Subcutaneous adipose tissue (tissue), 4 donors: ENCODE measurements around the gene THUMPD3. TPM values are rescaled to one million over a fixed set of nuclear protein-coding genes. Genes with fewer than 3 reads are reported as not detected.

Source experiments
- total RNA-seq, 4 donors: library from RNA; depleted of rRNA; stranded (reverse); fragments of >200 nt; gene quantifications; one replicate each; pipeline ENCODE4 v1.1.0, GENCODE V29; 2016
- TF ChIP-seq, protein P1 (sequence below): fragments of 450-650 bp; IDR thresholded peaks from one replicate; pipeline ENCODE4 v1.5.1; 2016; ENCODE audit warnings: low read depth, mild to moderate bottlenecking, control low read depth, antibody characterized with exemption, moderate library complexity

The THUMPD3 gene
- total RNA-seq, 4 donors from 2014 or later = 20.7 to 53.8 (median 23.4) TPM

DNA sequence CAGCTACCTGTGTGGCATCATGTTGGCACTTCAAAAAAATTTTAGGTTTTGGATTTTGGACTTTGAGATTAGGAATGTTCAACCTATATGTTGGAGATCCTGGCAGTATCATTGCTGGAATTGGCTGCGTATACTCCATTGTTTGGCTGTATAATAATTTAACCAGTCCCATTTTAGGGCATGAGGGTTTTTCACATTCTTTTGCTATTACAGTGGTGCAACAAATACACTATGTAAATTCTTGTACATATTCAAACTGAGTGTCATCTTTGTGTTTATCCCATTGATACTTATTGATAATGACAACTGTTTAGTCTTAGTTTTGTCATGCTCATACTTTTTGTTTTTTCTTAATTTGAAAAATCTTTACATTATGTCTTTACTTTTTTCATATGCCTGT lies 6.7 kb downstream of the THUMPD3 start:
- TF ChIP-seq, protein P1, sequence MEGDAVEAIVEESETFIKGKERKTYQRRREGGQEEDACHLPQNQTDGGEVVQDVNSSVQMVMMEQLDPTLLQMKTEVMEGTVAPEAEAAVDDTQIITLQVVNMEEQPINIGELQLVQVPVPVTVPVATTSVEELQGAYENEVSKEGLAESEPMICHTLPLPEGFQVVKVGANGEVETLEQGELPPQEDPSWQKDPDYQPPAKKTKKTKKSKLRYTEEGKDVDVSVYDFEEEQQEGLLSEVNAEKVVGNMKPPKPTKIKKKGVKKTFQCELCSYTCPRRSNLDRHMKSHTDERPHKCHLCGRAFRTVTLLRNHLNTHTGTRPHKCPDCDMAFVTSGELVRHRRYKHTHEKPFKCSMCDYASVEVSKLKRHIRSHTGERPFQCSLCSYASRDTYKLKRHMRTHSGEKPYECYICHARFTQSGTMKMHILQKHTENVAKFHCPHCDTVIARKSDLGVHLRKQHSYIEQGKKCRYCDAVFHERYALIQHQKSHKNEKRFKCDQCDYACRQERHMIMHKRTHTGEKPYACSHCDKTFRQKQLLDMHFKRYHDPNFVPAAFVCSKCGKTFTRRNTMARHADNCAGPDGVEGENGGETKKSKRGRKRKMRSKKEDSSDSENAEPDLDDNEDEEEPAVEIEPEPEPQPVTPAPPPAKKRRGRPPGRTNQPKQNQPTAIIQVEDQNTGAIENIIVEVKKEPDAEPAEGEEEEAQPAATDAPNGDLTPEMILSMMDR = no peak

DNA sequence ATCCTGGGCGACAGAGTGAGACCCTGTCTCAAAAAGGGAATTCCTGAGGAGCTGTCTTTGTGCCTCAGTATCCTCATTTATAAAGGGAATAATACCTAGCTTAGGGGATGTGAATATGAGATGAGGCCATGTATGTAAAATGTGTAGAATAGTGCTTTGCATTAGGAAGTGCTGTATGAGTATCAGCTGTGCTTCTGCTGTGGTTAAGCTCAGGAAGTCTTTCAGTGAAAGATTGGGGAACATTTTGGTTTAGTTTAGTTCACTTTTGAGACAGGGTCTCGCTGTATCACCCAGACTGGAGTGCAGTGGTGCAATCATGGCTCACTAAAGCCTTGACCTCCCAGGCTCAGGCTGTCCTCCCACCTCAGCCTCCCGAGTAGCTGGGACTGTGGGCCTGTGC lies 10.6 kb downstream of the THUMPD3 start:
- TF ChIP-seq, protein P1 = no peak

DNA sequence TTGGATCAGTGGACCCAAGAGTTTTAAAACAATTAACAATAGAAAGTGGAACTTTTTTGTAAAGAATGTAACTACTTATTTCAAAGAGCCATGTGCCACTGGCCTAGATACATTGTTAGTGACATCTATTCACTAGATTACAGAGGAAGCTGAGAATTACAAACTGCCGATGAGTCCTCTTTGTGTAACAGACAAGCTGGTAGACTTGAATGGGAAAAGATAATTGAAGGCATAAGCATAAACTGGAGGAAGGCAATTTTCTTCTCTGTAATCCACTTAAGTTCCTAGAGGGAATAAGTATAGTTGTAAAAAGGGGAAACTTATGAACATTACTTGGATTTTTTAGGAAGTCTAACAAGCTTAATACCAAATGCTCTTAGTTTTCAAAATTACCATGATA lies 15.1 kb downstream of the THUMPD3 start:
- TF ChIP-seq, protein P1 = no peak

DNA sequence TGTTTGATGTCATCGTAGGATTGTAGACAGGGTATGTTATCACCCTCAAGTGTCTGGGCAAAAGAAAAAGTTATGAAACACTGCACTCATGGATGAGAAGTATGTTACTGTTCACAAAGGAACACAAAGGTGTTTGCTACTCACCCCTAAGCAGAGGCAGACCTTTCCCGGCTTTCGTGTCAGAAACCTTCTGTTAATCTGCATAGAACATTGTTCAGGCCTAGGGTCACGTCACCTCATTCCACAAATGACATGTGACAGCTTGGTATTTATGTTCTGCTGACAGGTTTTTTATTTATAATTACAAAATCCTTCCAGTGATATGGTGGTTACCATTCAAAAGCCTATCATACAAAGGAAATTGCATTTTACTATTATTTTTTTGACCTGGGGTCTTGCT lies 16.5 kb downstream of the THUMPD3 start:
- TF ChIP-seq, protein P1 = no peak

DNA sequence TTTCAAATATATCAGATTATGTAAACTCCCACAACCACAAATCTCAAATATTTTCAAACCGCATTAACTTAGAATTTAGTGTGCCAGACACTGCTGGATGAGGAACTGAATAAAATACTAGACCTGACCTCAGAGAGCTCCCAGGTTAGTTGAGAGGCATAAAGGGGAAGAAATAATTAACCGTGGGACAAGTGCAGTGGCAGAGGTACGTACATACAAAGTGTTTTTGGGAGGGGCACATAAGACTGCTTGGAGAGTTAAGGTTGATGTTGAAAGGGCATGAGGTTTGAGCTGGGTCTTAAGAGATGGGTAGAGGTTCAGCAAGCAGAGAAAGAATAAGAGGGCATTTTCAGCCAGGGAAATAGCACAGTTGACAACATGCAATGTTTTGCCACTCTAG lies 17.2 kb downstream of the THUMPD3 start:
- TF ChIP-seq, protein P1 = no peak

DNA sequence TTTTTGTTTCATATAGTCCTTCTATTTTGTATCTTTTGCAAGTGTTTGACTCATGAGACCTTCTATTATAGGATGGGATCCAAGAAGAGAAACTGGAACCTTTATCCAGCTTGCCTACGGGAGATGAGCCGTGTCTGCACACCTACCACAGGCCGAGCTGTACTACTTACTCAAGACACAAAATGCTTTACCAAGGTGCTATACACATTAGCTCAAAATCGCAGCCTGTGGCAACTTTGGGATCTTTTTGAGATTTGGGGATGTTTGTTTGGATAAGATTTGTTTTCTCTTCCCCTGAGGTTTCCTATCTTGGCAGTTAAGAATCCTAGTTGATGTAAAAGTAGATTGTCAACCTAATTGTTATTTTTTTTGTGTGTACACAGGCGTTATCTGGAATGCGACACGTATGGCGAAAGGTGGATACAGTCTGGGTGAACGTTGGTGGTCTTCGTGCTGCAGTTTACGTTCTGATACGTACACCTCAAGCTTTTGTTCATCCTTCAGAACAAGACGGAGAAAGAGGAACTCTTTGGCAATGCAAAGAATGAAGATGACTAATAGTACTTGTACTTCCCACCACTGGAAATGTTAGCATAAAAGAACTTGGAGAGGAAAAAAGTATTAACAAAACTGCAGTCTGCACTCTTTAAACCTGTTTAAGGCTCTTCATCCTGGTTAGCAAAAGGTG lies 21.4 kb downstream of the THUMPD3 start:
- TF ChIP-seq, protein P1 = no peak

DNA sequence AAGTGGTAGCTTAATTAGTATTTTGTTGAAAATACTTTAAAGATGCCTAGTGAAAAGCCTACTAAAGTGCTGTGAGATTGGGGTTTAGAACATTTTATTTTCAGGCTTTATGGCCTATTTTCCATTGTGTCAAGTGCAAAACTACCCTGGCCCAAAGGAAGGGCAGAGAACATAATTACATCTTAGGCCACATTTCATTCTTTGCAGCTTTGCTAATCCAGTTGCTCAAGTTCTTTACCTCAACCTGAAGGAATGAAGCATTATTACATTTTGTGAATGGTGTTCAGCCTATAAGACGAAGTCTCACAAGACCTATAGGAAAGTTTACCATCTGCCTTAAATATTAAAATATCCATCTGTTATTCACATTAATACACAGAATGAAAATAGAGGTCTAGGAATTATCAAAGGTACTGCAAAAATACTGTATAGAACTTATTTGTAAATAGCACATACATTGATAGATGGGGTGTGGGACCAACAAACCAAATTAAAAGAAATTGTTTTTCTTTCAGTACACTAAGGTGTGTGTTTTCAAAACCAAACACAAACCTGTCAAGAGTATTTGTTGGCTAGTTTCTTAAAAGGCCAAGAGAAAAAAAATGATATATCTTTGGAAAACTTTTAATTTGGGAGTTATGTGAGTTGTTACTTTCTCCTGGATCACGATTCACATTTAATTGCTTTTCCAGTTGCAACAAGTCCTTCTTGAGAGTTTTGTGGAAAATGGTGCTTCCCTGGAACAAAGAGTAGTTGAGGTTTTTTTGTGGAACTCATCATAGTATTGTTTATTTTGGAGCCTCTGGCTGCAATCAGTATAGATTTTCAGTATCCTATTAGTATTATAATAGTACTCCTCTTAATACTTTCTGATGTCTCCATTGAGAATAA lies 22.6 kb downstream of the THUMPD3 start:
- TF ChIP-seq, protein P1 = no peak
